Hypothalamus (tissue), 51 donors: Measurements from ENCODE around the gene BRCA1.
"Not testable (repeated sequence)": the region's sequence is repeated elsewhere in the genome, so short reads cannot be mapped to it uniquely, and the experiment has no call there.

Experiments used
- DNase-seq, 51 donors: peaks; one replicate each; lab custom pipeline; 2025; lab: John Stamatoyannopoulos, UW

The BRCA1 gene

DNA sequence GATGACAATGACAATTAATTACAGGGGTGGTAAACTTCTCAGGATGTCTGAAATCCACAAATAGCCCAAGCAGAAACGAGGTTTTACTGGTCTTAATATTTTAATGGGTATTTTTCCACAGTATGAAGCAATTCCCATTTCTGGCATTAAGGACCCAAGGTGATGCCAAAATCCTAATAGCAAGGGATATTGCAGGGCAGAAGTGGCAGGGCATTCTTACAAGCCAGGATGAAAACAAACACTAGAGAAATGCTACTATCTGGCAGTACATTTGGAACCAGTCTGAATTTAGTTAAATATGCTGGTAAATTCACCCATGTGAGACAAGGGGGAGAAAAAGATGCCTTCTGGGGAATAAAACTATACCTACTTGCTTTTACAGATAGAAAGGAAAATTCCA is 54.9 kb downstream of the BRCA1 start:
- DNase-seq: no peak

DNA sequence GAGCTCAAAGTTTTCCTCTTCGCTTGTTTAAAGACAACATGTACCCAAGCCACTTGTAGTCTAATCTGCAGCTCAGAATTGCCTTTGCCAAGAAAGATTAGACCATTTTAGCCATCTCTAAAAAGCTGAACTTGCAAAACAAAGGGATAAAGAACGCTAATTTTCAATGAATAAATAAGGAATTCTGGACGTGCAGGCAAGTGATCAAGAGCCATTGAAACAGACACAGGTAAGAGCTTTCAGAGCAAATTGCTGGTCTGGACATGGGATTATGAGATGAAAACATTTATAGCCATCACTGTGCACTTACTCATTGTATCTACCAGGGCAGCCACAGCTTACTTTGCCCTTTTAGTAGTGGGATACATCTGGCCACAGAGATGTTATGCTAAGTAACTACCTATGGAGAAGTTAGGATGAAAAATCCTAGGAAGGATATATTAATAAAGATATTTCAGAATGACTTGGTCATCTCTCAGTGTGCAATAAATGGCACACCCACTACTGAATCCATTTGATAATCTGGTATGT is 55.7 kb downstream of the BRCA1 start:
- DNase-seq: no peak

DNA sequence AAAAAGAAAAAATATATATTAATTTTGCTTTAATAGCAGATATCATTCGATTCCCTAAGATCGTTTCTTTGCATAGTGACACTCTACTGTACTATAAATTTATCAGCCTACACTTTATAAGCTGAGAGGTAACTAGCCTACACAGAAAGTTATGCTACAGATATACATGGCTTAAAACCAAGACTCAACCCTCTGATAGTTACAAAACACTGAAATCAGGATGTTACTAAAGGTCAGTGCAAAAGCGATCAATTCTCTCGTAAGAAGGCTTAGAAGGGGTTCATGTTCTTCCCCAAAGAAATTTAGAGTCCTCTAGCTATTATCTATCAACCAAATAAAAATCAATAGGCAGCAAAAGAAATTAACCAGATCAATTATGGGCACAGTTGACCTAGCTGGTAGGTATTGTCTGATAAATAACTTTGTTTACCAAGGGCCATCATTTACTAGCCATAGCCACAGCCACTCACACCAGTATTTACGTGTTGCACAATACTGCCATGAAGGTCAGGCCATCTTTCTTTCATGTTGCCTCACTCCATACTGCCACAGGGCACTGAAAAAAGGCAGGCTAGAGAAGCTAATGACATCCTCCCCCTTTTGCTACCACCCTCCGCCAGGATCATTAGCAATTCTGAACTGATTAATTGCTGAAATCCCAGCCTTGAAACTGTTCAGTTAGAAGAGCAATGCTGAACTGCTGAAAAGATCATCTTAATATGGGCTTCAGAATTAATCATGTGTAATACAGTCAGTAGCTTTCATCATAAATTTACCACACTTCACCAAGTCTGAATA is 56.4 kb downstream of the BRCA1 start:
- DNase-seq: no peak

DNA sequence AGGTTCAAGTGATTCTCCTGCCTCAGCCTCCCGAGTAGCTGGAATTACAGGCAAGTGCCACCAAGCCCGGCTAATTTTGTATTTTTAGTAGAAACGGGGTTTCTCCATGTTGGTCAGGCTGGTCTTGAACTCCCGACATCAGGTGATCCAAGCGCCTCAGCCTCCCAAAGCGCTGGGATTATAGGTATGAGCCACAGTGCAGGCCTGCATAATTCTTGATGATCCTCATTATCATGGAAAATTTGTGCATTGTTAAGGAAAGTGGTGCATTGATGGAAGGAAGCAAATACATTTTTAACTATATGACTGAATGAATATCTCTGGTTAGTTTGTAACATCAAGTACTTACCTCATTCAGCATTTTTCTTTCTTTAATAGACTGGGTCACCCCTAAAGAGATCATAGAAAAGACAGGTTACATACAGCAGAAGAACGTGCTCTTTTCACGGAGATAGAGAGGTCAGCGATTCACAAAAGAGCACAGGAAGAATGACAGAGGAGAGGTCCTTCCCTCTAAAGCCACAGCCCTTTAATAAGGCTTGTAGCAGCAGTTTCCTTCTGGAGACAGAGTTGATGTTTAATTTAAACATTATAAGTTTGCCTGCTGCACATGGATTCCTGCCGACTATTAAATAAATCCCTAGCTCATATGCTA is 62.1 kb downstream of the BRCA1 start:
- DNase-seq: no peak

DNA sequence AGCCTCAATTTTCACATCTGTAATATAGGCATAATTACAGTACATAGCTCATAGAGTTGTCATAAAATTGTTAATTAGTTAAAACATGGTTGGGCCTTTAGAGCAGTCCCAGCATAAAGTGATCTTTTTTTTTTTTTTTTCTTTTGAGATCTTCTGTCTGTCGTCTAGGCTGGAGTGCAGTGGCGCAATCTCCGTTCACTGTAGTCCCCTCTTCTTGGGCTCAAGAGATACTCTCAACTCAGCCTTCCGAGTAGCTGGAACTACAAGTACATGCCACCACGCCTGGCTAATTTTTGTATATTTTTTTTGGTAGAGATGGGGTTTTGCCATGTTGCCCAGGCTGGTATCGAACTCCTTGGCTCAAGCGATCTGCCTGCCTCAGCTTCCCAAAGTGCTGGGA is 69.1 kb downstream of the BRCA1 start:
- no peak for DNase-seq

DNA sequence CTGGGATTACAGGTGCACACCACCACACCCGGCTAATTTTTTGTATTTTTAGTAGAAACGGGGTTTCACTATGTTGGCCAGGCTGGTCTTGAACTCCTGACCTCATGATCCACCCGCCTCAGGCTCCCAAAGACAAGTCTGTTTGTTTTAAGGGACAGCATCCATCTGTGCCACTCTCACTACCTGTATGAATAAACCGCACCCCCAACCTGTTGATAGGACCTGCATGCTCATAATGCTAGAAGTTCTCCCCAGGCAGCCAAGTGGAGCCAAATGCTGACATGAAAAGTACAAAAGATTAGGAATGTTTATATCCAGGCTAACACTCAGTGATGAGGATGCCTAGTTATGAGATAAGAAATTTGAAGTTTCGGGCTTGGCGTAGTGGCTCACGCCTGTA is 72.2 kb downstream of the BRCA1 start:
- not testable (repeated sequence) for DNase-seq

DNA sequence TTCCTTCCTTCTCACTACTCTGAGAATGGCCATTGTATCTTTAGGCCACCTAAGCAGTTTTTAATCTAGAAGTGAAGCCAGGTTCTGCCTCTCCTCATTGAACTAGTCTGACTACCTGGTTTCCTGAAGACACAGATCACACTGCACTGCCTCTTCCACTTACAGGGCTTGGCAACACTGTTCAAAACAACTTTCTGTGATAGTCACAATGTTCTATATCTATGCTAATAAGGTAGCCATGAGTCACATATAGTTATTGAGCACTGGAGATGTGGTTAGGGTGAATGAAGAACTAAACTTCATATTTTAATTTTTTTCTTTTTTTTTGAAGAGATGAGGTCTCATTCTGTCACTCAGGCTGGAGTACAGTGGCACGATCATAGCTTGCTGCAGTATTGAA is 73.2 kb downstream of the BRCA1 start:
- no peak for DNase-seq

DNA sequence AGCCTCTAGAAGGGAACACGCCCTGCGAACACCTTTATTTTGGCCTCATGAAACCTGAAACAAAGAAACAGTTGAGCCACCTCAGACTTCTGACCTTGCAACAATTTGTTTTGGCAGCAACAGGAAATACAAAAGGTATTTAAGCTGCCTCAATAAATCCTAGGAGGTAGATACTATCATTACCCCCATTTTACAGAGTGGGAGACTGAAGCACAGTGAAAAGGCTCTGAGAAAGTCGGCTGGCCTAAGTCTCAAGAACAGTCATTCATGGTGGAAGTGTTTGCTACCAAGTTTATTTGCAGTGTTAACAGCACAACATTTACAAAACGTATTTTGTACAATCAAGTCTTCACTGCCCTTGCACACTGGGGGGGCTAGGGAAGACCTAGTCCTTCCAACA is 81.1 kb downstream of the BRCA1 start:
- DNase-seq: no peak

DNA sequence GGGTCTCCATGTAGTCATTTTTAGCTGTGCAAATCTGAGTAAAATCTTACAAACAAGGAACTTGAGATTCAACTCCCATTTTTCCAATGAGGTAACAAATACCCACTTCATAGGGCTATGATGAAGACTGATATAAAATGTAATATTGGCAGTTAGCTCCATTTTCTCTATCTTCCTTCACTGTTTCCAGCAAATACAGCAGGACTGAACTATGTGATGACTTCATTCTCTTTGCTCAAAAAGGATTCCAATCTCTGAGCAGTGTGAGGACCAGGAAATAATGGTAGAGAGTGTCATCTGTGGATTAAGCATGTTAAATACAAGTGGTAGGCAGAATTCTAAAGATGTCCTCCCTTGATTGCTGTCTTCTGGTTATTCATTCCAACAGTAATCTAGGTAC is 81.9 kb downstream of the BRCA1 start:
- no peak for DNase-seq

DNA sequence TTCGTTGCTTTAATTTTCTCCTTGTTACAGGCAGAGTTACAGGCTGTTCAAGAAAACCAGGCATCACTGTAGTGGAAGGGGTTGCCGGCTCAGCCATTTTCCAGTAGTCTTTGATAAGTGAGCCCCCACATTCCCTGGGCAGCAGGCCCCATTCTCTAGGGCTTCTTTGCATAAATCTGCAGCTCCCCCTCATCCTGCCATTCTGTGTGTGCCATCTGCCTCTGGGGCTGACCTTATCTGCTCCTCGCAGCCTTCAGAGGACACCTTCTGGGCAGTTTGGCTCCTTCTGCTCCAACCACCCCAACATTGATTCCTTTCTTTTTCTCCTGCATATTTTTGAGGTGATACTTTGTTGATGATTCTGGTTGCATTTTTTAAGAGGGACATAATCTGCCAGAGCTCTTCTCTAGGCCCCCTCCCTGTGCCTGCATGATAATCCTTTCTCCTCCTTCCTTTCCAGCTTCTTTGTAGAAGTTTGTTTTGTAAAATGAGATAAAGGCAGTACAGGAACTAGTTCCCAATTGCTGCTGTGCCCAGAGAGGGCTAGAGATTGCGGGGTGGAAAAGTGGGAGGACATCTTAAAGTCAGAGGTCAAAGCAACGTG is 83.0 kb downstream of the BRCA1 start:
- DNase-seq: no peak

DNA sequence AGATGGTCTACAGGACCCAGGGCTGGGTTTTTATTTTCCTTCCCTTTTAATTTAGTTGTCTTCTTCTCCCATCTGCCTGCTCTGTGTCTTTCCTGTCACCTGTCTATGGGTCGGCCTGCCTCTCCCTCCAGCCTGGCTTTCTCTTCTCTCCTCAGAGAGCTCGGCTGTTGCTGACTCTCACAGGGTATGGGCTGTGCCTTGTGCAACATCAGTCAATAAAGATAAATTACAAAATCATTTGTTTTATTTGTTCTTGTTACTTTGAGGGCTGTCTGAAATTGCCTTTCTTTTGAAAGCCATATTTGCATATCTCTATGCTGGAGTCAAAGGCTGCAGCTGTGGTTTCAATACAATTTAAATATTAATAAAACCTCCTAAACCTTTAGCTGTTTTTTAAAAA is 84.5 kb downstream of the BRCA1 start:
- no peak for DNase-seq

DNA sequence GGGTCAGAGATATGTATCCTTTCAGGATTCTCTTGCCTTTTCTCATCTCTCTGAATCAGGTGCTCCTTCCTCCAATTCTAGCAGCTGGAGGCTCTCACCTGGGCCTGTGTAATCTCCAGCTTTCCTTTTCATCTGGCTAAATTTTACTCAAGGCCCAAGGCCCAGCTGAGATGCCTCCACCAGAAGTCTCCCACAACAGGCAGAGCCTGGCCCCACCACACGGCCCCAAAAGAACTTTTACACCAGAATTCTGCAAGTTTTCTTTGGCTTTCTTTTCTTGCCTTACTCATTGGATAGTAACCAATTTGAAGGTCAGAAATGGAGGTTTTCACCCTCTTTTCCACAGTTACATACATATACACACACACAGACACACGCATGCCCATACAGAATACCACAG is 85.5 kb downstream of the BRCA1 start:
- no peak for DNase-seq

DNA sequence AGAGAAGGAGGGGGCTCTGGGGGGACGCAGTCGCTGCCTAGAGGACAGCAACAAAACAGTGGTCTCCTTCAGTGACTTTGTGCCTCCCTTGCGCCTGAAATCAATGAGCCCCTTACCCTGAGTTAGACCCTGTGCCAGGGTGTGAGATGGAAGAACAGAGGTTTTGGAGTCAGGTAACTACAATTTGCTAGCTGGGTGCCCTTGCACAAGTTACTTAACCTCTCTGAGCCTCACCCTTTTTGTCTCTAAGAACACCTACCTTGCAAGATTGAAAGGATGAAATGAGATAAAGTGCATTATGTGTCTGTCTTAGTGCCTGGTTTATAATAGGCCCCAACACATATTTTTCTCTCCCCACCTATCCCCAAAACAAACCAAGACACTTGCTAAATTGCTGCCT is 90.3 kb downstream of the BRCA1 start:
- DNase-seq: no peak

DNA sequence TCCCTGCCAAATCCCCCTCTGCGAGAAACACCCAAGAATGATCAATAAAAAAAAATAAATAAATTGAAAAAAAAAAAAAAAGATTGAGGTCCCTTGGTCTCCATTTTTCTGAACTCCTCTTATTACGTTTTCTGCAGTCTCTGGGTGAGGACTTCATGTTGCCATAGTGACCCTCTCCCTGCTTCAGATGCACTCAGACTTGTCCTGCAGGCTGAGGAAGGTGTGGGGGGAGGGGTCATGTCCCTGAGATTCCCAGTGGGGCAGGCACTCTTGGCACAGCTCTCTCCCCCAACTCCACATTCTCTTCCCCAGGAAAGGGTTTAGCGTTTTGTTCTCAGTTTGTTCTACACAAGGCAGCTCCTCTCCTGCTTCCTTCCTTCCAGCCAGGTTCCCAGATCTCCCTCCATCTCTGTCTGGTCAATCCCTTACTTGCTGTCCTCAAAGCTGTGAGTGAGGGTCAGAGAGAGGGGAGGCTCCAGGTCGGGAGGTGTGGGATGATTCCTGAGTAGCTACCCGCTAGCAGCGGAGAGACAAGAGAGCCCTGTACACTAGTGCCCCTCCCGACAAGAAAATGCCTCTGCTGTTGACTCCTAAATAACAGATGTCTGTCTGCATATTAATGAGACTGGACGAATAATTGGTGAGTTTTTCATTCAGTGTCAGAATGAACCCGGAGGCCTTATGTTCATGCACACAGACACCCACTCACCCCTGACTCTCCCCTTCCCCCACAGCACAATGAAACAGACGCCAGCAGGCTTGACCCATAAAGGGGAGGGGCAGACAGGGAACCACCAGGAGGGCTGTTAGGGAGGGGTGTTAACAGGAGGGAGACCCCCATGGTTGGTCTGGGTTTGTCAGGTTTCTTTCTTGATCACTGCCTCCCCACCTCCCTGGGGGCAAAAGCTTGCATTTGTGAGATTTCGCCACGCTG is 90.9 kb downstream of the BRCA1 start:
- peak in 18 of 51 donors; percentile 8 to 60 (median 28) for DNase-seq

DNA sequence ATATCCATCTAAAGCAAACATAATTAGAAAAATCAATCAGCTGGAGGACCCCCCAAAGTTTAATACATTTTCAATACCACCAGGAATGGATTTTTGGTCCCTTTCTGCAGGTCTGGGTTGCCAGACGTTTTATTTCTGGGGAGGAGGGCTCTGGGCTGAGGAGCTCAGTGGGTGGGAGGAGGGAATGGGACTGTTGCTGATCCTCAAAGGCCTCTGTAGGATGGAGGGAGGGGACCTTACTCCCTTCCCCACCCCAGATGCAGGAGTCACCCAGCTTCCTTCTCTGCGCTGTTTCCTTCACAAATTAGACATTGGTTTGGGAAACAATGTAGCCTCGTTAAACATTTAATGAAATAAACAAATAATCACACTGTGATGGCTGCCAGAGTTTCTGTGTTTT is 93.5 kb downstream of the BRCA1 start:
- DNase-seq: no peak

DNA sequence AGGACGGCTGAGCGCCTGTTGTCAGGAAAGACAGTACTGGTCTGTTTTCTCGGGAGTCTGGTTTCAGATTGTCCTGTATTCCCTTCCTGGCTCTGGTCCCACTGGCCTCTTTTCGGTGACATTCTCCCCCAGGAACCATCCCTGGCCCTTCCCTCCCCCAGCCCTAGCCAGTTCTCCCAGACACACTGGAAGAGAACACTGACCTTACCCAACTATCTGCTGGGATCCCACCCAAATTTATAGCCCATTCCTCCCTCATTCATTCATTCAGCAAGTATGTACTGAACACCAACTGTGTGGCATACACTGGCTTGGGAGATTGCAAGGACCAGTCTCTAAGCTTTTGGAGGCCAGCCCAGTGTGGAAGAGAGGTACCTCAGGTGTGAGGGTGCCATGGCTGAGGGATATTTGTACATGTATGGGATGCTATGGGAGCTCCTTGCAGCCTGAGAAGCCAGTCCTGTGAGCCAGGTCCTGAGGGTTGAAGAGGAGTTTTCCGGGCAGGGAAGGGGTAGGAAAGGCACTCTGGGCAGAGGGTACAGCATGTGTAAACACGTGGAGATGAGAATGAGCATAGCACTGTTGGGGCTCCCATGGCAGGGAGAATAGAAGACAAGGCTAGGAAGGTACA is 94.9 kb downstream of the BRCA1 start:
- DNase-seq: peak in 26 of 51 donors; percentile 8 to 64 (median 31)

DNA sequence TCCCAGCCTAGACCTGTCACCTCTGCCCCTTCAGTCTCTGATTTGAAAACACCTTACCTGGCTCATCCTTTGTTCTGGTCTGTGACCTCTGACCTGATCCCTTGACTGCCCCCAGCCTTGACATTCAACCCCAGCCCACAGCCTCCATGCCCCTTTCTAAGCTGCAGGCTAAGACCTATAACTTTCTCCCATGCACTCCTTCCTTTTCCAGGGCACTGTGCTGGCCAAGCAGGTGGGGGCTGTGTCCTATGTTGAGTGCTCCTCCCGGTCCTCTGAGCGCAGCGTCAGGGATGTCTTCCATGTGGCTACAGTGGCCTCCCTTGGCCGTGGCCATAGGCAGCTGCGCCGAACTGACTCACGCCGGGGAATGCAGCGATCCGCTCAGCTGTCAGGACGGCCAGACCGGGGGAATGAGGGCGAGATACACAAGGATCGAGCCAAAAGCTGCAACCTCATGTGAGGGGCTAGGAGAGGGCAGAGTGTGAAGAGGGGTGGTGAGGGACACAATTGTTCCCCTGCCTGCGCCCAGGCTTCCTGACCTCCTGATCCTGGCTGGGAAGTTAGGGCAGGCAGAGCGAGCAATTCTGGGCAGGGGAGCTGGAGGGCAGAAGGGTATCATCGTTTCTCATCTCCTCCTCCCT is 96.8 kb downstream of the BRCA1 start:
- DNase-seq: no peak

DNA sequence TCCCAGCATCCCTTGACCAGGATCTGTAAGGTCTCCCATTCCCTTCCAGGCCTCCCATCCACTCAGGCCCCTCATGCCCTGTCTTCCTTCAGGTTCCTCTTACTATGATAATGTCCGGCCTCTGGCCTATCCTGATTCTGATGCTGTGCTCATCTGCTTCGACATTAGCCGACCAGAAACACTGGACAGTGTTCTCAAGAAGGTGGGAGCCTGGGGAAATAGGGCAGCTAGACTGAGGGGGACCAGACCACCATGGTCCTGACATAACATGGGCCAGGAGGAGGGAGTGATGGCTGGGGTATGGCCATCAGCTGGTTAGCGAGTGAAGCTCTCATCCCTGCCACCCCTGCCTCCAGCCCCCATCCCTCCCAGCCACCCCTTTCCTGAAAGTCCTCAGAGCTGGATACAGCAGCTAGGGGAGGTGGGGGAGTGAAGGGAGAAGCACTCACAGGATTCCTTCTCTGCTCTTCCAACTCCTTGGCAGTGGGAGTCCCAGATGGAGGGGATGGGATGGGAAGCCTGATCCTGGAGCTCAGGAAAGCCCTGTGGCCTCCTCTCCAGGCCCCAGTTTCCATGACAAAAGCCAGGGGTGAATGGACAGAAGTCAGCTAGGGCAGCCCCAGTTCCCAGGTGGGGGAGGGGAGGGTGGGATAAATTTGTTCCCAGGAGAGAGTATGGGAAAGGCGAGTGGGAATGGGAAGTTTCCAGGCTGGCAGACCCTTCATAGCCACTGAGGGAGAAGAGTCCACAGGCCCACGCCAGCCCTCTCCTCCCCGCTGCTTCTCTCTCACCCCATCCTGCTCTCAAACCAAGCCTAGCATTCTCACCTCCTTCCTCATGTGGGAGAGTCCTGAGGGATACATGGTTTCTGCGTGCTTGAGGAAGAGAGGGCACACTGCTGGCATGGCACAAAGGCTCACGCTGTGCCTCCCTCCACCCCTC is 97.8 kb downstream of the BRCA1 start:
- DNase-seq: no peak

DNA sequence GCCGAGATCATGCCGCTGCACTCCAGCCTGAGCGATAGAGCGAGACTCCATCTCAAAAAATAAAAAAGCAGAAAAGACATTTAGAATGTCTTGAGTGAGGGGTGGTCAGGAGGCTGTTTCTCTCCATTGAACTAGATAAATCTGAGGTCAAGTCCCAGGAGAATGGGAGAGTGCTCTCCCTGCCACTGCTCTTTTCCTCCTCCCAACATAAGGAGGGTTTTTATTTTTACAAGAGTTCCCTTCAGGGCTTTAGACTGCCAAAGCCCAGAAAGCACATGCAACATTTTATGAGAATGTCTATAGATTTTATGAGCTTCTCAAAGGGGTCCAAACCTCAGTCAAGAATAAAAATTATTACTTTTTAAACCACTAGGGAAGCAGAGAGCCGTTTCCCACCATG is 98.6 kb downstream of the BRCA1 start:
- no peak for DNase-seq
